Measurements from ENCODE around the gene UNC13A. TPM values are rescaled to one million over a fixed set of nuclear protein-coding genes. Genes with fewer than 3 reads are reported as not detected.

Gene UNC13A
- total and polyA plus RNA-seq, 2 of the 8 experiments (the other 6 are each of a cell fraction or from before 2014, with no cell fraction given), result 13.1 to 47.6 TPM

DNA sequence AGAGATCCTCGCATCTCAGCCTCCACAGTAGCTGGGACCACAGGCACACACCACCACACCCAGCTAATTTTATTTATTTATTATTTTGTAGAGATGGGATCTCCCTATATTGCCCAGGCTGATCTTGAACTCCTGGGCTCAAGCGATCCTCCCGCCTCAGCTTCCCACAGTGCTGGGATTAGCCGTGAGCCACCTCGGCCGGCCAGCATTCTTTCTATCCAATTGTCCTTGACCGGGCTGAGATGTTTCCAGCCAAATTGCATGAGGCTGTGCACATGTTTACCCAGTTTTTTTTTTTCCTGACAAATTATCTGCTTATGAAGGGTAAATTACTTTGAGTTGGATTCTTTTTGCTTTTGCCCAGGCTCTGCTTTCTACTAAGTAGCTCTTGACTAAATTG lies 28.2 kb downstream of the UNC13A start (continued):
- TF ChIP-seq CEBPB (IDR thresholded peaks at IDR 0.05; ENCODE audit: low read depth, low read length) (no peak), SP1 (IDR thresholded peaks at IDR 0.05; ENCODE audit: low read depth, low read length) (no peak), SAP30 (IDR thresholded peaks at IDR 0.05; ENCODE audit: insufficient read depth, insufficient replicate concordance, low read length) (no peak)
